Fibroblast of peridontal ligament (primary cell): ENCODE measurements around the gene MTCH1.

Source experiments
- DNase-seq: peaks from one replicate; pipeline ENCODE4 v3.0.0-alpha.2; 2010; ENCODE audit errors: extremely low read depth

MTCH1 gene

GRCh38 chr6:36927691-36928546 lies 58.1 kb downstream of the MTCH1 start:
- no peak for DNase-seq

GRCh38 chr6:36926708-36927513 lies 59.1 kb downstream of the MTCH1 start:
- no peak for DNase-seq

- DNase-seq, result no peak
Observed at GRCh38 chr6:36925809-36926208, 60.2 kb downstream of the MTCH1 start.

- no peak for DNase-seq
Observed at GRCh38 chr6:36924778-36925374, 61.1 kb downstream of the MTCH1 start.

- DNase-seq, result peak; percentile 34
Observed at GRCh38 chr6:36924131-36924530, 61.9 kb downstream of the MTCH1 start.

- peak; percentile 84 for DNase-seq
Observed at GRCh38 chr6:36920546-36920945, 65.5 kb downstream of the MTCH1 start.

- no peak for DNase-seq
Observed at GRCh38 chr6:36920049-36920448, 65.9 kb downstream of the MTCH1 start.
